GM21390 (cell line): ENCODE measurements around the gene TUBGCP6.

Source experiments
- ATAC-seq: cut with Tn5 transposase; IDR thresholded peaks from one replicate; pipeline ENCODE4 v1.9.1; 2021; ENCODE audit not compliant: unreplicated experiment

The TUBGCP6 gene

DNA sequence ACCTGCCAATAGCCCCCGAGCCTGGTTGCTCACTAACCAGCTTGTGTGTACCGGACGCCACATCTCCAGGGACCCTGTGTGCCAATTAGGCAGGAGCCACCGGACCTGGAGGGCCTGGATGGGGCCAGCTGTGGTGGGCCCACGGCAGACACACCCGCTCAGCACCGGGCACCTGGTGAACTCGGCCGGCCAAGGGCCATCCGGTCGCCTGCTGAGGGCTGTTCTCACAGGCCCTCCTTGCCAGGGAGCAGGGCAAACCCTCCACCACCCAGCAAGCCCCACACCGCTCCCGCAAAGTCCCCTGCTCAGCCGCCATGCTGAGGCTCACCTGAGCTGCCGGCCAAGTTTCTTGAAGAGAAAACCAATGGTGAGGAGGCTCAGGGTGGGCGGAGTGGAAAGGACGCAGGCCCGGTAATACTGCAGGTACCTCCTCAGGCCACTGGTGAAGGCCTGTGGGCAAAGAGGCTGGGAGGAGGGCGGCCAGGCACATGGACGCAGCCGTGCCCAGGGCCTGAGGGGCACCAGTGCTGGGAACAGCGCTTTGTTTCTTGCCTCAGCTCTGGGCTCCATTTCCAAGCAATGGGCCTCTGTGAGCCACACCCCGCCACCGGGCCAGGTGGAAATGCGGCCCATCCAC, 17.1 kb downstream of the TUBGCP6 start:
- no peak for ATAC-seq

DNA sequence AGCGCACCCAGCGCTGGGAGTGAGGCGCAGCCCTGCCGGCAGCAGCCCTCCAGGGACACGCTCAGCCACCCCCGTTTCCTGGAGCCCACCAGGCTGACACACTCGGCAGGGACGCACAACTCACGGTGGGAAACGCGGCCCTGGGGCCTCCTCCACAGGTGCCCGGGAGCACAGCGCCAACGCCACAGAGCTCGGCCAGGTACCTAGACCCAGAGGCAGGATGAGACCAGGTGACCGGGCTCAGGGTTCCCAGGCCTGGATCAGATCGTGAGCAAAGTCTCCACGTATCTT, 18.0 kb downstream of the TUBGCP6 start:
- no peak for ATAC-seq

DNA sequence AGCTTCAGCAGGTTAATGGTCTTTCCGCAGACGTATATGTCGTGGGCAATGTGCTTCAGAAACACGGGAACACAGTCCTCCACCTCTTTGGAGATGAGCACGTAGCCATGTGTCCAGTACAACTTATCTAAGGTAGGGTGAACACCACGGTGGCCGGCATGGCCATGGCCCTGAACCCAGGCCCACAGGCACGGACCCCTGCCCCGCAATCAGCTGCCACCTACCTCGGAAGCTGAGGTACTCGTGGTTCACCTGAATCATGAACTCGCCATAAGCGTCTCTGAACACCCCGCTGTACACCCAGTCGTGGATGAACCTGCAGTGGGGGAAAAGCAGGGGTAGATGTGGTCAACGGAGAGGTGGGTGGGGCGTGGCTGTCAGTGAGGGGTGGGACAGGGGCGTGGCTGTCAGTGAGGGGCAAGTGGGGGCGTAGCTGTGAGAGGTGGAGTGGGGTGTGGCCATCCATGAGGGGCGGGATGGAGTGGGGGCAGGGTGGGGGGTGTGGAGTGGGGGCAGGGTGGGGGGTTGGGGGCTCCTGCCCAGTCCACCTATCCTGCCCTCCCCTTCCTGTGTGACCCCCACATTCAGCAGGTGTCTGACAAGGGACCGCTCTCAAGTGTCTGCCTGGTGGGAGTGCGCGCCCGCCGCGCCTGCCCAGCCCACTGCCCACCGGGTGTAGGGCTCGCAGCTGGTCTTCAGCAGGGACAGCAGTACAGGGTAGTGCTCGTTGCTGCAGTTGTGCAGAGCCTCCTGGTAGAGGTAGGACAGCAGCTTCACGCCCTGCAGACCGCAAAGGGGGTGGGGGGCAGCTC, 18.6 kb downstream of the TUBGCP6 start:
- no peak for ATAC-seq

DNA sequence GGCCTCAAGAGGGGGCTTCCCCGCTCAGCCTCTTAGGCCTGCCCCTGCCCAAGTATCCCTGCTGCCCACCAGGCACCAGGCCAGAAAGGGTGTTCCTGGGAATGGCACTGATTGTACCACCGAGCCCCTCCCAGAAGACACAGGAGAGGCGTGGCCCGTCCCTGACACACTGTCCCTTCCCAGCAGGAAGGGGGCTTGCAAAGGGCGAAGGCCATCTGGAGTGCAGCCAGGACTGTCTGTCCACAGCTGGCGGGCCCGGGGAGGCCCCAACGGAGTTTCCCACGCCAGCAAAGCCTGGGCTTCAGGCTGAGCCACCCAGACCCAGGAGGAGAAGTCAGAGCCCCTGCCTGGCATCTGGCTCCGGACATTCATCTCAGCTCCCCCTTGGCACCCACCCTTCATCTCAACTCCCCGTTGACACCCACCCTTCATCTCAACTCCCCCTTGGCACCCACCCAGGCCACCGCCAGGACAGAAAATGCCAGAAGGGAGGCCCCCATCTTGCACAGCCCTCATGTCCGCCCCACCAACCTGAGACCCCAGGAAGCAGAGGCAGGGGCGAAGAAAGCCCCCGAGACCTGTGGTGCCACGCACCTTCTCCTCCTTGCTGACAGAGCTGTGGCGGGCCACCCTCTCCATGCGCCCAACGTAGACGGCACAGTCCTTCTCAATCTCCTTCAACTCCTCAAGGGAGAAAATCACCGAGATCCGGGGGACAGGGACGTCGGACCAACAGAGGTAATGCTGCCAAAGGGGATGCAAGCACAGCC, 19.4 kb downstream of the TUBGCP6 start:
- no peak for ATAC-seq

DNA sequence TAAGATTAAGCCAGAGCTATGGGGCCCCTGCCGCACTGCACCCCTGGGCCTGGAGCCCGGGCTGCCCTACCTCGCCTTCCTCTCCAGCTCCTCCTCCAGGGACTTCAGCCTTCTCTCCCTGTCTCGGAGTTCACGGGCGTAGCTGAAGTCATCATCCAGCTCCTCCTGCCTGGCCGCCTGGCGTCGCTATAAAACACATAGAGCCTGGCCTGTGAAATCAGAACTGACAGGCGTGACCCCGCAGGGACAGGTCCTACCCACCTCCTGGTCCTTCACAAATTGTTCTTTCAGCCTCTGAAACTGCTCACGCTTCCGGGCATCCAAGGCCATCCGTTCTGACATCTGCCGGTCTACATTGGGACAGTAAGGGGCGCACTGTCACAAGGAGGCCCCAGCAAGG, 20.8 kb downstream of the TUBGCP6 start:
- no peak for ATAC-seq

DNA sequence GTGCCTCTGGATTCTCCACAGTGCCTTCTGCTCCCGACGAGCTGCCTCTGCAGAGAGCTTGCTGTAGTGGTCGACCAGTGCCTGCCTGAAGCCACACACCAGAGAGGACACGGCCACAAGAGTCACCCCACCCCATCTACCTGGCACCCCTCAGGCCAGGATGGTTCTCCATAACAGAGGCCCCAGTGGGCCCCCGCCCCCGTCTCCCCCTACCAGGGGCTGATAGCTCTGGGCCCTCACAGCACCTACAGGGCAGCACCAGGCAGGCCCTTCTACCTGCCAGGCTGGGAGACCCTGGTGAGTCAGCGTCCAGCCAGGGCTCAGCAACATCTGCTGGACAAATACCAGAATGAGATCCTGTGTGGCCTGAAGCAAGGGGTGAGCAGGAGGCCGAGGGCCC, 22.3 kb downstream of the TUBGCP6 start:
- no peak for ATAC-seq

DNA sequence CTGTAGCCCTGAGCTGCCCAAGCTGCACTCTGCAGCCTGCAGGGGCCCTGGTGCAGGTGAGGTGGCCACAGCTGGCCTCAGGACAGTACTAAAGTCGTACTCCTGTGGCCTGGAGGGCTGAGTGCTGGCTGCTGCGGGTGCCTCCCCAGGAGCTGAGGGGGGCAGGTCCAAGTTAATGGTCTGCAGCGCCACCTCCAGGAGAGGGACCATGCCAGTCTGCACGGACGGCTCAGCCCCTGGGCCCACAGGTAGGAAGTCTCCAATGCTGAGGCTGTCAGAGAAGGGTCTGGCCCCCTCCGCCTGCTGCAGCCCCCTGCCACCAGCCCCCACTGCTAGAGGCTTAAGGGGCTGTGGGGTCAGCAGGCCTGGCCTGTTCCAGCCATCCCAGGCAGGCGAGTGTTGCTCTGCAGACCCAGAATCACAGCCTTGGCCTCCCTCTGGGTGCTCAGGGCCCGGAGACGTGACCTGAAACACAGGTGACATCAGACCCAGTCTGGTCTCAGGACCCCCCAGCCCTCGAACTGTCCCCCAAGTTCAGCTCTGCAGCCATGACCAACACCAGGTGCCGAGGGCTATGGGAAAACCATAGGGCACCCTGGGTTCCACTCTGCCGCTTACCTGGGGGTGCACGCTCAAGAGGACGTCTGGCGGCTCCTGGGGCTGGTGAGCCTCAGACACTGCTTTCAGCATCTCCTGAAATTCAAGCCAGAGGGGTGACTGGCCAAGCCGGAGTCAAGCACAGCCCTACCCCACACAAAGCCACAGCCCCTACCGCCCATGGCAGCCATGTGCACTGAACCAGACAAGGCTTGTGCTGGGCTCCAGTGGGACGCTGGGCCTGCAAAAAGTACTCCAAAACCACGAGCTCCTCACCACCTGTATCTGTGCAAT, 23.2 kb downstream of the TUBGCP6 start:
- ATAC-seq = no peak

DNA sequence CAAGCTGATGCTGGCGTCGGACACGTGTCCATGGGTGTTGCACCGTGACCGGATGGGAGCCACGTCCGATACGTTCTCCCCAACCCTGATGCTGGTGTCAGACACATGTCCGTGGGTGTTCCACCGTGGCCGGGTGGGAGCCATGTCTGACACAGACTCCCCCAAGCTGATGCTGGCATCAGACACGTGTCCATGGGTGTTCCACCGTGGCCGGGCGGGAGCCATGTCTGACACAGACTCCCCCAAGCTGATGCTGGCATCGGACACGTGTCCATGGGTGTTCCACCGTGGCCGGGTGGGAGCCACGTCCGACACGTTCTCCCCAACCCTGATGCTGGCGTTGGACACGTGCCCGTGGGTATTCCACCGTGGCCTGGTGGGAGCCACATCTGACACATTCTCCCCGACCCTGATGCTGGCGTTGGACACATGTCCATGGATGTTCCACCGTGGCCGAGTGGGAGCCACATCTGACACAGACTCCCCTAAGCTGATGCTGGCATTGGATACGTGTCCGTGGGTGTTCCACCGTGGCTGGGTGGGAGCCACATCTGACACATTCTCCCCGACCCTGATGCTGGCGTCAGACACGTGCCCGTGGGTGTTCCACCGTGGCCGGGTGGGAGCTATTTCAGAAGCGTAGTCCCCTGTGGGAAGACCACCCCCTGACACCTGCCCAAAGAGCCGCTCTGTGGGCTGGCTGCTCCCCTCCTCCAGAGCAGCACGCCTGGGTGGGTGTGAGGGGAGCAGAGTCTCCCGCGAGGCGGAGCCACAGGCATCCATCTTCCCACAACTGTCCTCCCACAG, 24.0 kb downstream of the TUBGCP6 start:
- ATAC-seq = no peak

DNA sequence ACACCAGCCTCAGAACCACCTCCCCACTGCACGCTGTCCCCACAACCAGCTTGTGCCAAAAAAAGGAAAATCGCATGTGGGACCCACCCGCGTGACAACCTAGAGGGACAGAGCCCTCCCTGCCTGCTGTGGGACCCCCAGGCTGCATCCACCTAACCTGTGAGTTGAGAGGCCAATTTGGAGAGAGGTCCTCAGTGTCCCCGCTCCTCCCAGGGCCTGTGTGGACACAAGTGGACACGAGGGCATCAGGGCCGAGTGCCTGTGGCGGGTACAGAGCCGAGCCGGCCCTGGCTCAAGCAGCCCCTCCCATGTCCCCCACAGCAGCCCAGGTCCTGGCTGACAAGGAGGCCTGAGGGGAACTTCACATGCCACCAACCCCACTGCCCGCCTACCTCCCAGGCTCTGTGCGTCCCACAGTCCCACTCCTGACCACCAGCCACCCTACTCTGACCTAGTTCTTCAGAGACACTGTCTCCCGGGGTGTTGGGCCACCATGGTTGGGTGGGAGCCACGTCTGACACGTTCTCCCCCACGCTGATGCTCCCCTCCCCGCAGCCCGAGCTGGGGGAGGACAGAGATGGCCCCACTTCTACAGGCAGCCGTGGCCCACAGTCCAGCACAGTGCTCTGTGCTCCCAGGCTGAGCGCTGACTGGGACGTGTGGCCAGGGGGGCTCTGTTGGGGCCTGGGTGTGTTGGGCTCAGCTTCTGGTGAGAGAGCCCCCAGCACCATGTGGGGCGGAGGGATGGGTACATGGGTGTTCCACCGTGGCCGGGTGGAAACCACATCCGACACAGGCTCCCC, 24.8 kb downstream of the TUBGCP6 start:
- no peak for ATAC-seq

DNA sequence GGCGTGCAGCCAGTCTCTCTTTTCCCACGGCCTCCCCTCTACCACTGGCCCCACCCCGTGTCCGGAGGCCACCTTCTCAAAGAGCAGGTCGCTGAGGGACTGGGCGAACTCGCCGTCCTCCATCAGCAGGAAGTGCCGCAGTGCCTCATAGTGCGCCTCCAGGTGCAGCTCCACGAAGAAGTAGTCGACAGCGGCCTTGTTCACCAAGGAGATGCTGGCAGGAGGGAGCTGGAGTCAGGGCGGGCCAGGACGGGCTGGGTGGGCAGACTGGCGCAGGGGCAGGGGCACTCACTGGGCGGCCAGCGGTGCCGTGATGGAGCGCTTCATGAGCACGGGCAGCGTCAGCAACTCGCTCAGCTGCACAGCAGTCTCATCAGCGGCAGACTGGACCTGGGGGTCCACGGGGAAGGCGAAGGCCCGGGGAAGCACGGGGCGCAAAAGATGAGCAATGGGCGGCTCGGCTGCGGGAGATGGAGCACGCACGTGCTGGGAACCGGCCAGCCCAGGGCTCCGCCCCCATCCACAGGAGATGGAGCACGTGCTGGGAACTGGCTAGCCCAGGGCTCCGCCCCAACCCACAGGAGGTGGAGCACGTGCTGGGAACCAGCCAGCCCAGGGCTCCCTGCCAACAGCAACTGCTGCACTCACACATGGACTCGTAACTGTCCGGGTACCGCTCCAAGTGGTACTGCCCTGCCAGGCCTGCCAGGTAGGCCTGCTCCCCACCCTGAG, 25.7 kb downstream of the TUBGCP6 start:
- no peak for ATAC-seq

DNA sequence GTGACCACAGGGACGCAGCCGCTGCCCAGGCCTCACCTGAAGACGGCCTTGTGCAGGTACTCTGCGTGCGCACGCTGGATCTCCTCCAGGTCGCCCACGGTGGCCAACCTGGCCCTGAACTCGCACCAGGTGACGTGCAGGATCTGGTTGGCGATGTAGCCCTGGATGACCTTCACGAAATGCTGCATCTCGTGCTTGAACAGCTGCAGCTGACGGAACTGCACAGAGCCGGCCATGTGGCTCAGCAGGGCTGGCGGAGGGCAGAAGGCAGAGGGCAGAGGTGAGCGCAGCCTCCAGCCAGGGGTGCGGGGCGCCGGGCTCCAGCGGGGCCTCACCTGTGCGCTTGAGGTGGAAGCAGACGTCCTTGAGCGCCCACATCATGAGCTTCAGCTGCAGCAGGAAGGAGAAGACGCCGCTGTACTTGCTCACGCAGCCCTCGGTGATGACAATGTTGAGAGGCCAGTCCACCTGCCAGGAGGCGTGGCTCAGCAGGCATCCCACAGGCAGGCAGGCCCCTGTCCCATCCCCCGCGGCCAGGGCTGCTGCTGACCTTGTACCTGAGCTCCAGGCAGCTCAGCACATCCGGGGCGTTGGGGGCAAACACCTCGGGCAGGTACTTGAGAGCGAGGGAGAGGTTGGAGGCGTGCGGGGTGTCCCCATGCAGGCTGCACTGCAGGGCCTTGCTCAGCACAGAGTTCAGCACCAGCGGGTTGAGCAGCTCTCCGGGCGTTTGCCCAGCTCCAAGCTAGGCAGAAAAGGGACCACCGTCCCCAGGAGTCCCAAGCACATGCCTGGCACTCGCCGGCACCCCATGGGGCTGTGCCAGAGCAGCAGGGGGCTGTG, 26.4 kb downstream of the TUBGCP6 start:
- no peak for ATAC-seq

DNA sequence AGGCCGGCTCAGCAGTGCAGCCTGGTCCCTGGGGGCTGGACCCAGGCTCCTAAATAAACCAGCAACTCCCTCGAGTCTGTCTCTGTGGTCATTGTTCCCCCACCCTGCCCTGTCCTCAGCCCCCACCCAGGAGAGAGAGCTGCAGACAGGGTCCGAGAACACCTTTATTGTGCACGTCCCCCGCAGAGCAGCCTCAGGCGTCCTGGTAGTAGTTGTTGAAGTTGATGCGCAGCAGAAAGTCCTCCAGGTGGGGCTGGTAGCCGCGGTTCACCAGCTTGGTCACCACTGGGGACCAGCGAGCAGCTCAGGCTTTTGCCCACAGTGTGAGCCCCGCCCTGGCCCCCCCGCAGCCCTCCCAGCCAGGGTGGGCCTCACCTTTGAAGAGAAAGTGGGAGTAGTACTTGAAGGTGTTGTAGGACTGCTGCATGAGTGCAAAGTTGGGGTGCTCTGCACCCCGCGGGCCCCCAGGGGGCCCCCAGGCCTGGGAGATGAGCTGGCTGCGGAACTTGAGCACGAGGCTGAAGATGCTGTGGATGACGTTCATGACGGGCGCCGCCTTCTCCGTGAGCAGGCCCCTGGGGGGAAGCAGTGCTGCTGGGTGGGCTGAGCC, 27.2 kb downstream of the TUBGCP6 start:
- no peak for ATAC-seq

DNA sequence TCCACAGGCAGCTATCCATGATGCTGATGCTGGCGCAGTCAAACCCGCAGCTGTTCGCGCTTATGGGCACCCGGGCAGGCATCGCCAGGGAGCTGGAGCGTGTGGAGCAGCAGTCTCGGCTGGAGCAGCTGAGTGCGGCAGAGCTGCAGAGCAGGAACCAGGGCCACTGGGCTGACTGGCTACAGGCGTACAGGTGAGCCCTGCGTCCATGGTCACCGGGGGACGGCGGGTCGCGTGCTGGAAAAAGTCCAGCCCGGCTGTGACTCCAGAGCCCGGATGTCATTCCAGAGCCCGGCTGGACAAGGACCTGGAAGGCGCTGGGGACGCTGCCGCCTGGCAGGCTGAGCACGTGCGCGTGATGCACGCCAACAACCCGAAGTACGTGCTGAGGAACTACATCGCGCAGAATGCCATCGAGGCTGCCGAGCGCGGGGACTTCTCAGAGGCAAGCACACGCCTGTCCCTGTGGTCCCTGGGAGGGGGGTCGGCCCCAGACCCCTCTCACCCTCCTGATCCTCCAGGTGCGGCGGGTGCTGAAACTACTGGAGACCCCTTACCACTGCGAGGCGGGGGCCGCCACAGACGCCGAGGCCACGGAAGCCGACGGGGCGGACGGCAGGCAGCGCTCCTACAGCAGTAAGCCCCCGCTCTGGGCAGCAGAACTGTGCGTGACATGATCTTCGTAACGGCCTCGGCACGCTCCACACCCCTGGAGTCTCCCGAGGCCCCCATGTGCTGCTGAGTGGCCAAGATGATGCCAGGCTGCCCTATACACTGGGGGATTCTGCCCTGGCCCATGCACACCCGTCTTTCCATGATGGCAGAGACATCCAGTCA, 27.9 kb downstream of the TUBGCP6 start:
- ATAC-seq = no peak

DNA sequence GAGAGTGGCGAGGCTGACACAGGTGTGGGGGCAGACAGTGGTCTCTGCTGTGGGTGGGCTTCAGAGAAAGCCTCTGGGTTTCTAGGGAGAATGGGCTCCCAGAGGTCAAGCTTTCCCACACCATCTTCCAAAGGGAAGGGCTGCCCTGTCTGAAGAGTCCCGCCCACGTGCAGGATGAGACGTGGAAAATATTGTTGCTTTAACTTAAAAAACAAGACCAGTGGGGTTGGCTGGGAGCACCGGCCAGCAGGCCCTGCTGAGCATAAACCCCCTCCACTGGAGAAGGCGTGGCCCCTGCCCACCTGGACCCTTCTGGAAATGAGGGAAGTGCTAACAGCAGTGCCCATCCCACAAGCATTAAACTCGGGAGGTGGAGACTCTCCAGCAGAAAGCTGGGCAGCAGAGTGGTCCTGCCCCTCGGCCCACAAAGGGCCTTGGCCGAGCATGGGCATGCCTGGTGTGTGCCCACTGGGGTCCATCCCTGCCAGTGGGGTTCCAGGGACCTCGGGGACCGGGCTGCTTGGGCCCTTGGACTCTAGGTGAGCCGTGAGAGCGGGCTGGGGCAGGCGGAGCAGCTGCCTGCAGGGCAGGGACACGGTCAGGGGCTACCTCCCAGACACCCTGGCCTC, 28.7 kb downstream of the TUBGCP6 start:
- no peak for ATAC-seq

DNA sequence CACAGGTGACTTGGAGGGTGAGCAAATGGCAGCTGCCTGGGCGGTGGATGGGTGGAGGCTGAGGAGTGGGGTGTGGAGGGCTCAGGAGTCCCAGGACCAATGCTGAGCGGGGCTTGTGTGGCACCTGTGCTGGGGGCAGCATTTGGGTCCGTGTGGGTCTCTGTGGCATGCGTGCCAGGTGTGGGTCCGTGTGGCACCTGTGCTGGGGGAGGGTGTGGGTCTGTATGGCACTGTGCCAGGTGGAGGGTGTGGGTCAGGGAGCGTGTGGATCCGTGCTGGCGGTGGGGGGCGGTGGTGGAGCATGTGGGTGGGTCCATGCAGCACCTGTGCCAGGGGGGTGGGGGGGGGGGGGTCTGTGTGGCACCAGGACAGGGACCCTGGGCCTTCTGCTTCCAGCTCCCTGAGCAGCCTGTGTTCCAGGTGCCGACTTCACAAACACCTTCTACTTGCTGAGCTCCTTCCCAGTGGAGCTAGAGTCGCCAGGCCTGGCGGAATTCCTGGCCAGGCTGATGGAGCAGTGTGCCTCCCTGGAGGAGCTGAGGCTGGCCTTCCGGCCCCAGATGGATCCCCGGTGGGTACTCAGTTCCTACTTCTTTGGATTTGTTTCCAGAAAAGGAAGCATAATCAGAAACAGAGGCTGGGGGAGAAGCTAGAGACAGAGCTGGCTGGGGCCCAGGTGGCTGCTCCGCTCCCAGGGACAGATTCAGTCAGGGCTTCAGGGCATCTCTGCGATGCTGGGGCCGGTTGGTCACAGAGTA, 29.3 kb downstream of the TUBGCP6 start:
- no peak for ATAC-seq
